ENCODE results near the gene NUDT15. TPM values are rescaled to one million over a fixed set of nuclear protein-coding genes. Genes with fewer than 3 reads are reported as not detected.
A peak's percentile ranks its signal among the peaks of the same experiment; 100 is the strongest.
"Not testable (repeated sequence)": the region's sequence is repeated elsewhere in the genome, so short reads cannot be mapped to it uniquely, and the experiment has no call there.

Gene NUDT15
- polyA plus RNA-seq, 1 donor from 2014 or later, result 23.0 TPM

DNA sequence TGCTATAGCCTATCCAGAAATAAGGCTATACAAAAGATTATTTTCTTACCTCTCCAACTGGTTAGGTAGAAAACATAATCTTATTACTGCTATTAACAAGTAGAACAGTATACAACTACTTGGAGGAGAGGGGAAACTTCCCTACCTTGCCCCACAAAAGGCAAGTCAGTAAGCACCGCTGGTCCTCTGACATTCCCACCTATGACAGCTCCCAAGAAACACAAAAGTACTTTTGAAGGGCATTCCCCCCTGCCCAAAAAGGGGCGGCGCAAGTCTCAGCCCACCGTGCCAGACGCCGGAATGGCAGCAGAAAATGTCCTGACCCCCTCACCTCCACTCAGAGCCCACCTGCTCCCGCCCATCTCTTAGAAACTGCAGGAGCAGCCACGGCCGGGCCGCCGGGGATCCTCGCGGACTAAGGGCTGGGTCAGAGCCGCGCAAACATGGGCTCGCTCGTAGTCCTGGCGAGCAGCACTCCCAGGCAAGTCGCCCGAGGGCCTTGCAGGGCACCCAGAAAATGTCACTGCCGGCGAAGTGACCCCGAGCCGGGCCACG, 36.9 kb upstream of the NUDT15 start:
- peak overlapping the region; percentile 98 for H3K4me3 ChIP-seq (ENCODE audit: low read length)
- H3F3A ChIP-seq (ENCODE audit: insufficient read depth, low read length, poor library complexity, severe bottlenecking), result no peaks in the 10 kb centered on the region
- H3K27ac ChIP-seq (ENCODE audit: low read length), result peak overlapping the region; percentile 66
- no peak for TF ChIP-seq RAD21 (conservative IDR thresholded peaks at IDR 0.05)
- no peaks in the 10 kb centered on the region for H3K36me3 ChIP-seq (ENCODE audit: insufficient read depth, low read length)
- no peaks in the 10 kb centered on the region for H3K9me2 ChIP-seq (ENCODE audit: insufficient read depth, low read length)
- H4K20me1 ChIP-seq (ENCODE audit: insufficient read depth), result no peaks in the 10 kb centered on the region
- no peaks in the 10 kb centered on the region for H3K9me3 ChIP-seq (ENCODE audit: low read length)
- no peaks in the 10 kb centered on the region for H3K27me3 ChIP-seq (ENCODE audit: insufficient read depth, low read depth, low read length)
- peak overlapping the region; percentile 85 for H2AFZ ChIP-seq (ENCODE audit: low read depth, low read length)
- H3K79me2 ChIP-seq (replicated peaks; ENCODE audit: insufficient read depth, low read length), result peaks cover 48% of the 10 kb centered on the region
- H3K4me2 ChIP-seq (ENCODE audit: low read length), result peak overlapping the region; percentile 94
- peak overlapping the region; percentile 88 for H3K9ac ChIP-seq (ENCODE audit: low read length)

DNA sequence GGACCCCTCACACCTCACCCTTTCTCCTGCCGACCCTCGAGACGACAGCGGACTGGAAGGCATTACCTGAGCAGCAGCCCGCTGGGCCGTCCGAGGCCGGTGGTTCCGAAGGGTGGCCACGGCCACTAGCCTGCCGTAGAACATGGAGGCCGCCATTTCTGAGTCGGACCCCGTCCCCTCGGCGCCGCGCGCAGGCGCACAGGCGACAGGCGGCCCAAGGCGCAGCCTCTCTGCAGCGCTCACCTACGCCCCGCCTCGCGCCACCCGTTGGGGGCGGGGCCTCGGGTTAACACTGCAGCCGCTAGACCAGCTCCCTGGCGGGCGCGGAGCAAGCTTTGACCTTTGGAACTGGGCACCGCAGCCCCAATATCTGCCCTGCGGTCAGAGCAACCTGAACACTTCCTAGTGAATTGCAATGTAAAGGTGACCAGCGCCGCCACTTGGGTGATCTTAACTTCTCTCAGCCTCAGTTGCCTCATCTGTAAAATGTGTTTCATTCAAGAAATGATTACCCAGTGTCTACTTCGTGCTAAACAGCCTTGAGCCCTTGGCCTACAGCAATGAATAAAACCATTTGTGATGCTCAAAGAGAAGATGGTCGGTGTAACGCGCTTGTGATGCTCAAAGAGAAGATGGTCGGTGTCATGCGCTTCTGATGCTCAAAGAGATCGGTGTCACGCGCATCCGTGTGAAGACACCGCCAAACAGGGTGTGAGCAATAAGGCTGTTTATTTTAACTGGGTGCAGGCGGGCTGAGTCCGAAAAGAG, 36.2 kb upstream of the NUDT15 start, which contains the start of gene SUCLA2:
Gene SUCLA2 (minus strand): TSS at position 160 of the 768 bp plus-strand sequence. CDS start 4 bp downstream, at position 156.
- Histone ChIP-seq H3K27me3 (ENCODE audit: insufficient read depth, low read depth, low read length) (no peaks in the 10 kb centered on the region), H3F3A (ENCODE audit: insufficient read depth, low read length, poor library complexity, severe bottlenecking) (no peaks in the 10 kb centered on the region), H3K9me3 (ENCODE audit: low read length) (no peaks in the 10 kb centered on the region)

GRCh38 chr13:48001999-48002398, 35.5 kb upstream of the NUDT15 start:
- not testable (repeated sequence) for H3K27ac ChIP-seq (ENCODE audit: low read length); H3K4me3 ChIP-seq (ENCODE audit: low read length); H2AFZ ChIP-seq (ENCODE audit: low read depth, low read length)

More for the DNA sequence above, 36.2 kb upstream of the NUDT15 start, which contains the start of gene SUCLA2:
- H3K27ac ChIP-seq (ENCODE audit: low read length), result peak within 1 kb of the TSS; percentile 66
- peaks cover 42% of the 10 kb centered on the region for H3K79me2 ChIP-seq (replicated peaks; ENCODE audit: insufficient read depth, low read length)
- no peaks in the 10 kb centered on the region for H4K20me1 ChIP-seq (ENCODE audit: insufficient read depth)
- no peaks in the 10 kb centered on the region for H3K9me2 ChIP-seq (ENCODE audit: insufficient read depth, low read length)
- peak within 1 kb of the TSS; percentile 88 for H3K9ac ChIP-seq (ENCODE audit: low read length)
- peak within 1 kb of the TSS; percentile 98 for H3K4me3 ChIP-seq (ENCODE audit: low read length)
- H2AFZ ChIP-seq (ENCODE audit: low read depth, low read length), result peak within 1 kb of the TSS; percentile 99
- peak within 1 kb of the TSS; percentile 94 for H3K4me2 ChIP-seq (ENCODE audit: low read length)
- peak; percentile 73 for TF ChIP-seq TAF1 (IDR thresholded peaks at IDR 0.05; ENCODE audit: low read depth)
- no peak for TF ChIP-seq EZH2 (IDR thresholded peaks at IDR 0.05; ENCODE audit: borderline replicate concordance, insufficient read depth, low read length, poor library complexity, severe bottlenecking)
- TF ChIP-seq POLR2AphosphoS5 (IDR thresholded peaks at IDR 0.05), result peak; percentile 92
- no peak for TF ChIP-seq REST (IDR thresholded peaks at IDR 0.05; ENCODE audit: borderline replicate concordance)
- TF ChIP-seq MXI1 (conservative IDR thresholded peaks at IDR 0.05; ENCODE audit: poor library complexity, severe bottlenecking), result peak; percentile 90
- TF ChIP-seq RAD21 (conservative IDR thresholded peaks at IDR 0.05), result no peak
- no peak for TF ChIP-seq CTCF (IDR thresholded peaks at IDR 0.05; ENCODE audit: poor library complexity, severe bottlenecking)
- TF ChIP-seq EP300 (conservative IDR thresholded peaks at IDR 0.05; ENCODE audit: poor library complexity, severe bottlenecking), result peak; percentile 13
- TF ChIP-seq SMC3 (conservative IDR thresholded peaks at IDR 0.05; ENCODE audit: poor library complexity), result peak; percentile 25
- no peaks in the 10 kb centered on the region for H3K36me3 ChIP-seq (ENCODE audit: insufficient read depth, low read length)

More at GRCh38 chr13:48001999-48002398, 35.5 kb upstream of the NUDT15 start:
- H3K9me2 ChIP-seq (ENCODE audit: insufficient read depth, low read length); H3K9ac ChIP-seq (ENCODE audit: low read length); H3K4me2 ChIP-seq (ENCODE audit: low read length); H3K36me3 ChIP-seq (ENCODE audit: insufficient read depth, low read length); H3K27me3 ChIP-seq (ENCODE audit: insufficient read depth, low read depth, low read length); H3K9me3 ChIP-seq (ENCODE audit: low read length); H4K20me1 ChIP-seq (ENCODE audit: insufficient read depth); H3F3A ChIP-seq (ENCODE audit: insufficient read depth, low read length, poor library complexity, severe bottlenecking): not testable (repeated sequence)
- H3K79me2 ChIP-seq (replicated peaks; ENCODE audit: insufficient read depth, low read length), result peaks cover 40% of the 10 kb centered on the region
